Sigmoid colon (tissue), 4 donors: ENCODE measurements around the gene ANKRD33B.
"Not testable (repeated sequence)": the region's sequence is repeated elsewhere in the genome, so short reads cannot be mapped to it uniquely, and the experiment has no call there.

ENCODE experiments used
- EP300 ChIP-seq, 4 donors: sonication (generic); formaldehyde crosslinking; IDR thresholded peaks; one replicate each; pipeline ENCODE4 v1.6.1; 2017; ENCODE audit warnings: antibody characterized with exemption in 4 of 4
- POLR2A ChIP-seq, 2 donors: fragments of 450-650 bp; IDR thresholded peaks; one replicate each; pipeline ENCODE4 v1.6.1; 2016; ENCODE audit warnings: antibody characterized with exemption in 2 of 2, mild to moderate bottlenecking in 2 of 2, moderate library complexity in 2 of 2
- POLR2AphosphoS5 ChIP-seq, 4 donors: sonication (generic); formaldehyde crosslinking; IDR thresholded peaks; one replicate each; pipeline ENCODE4 v1.6.1; 2017; ENCODE audit warnings: antibody characterized with exemption in 4 of 4
- TF ChIP-seq, protein P1 (sequence below), 4 experiments: fragments of 450-650 bp in 3 of 4; fragments of 200-600 bp in 1 of 4; IDR thresholded peaks; one replicate each; pipeline ENCODE4 v1.5.1; 2016 to 2019; ENCODE audit warnings: antibody characterized with exemption in 4 of 4, mild to moderate bottlenecking in 3 of 4, moderate library complexity in 2 of 4

DNA sequence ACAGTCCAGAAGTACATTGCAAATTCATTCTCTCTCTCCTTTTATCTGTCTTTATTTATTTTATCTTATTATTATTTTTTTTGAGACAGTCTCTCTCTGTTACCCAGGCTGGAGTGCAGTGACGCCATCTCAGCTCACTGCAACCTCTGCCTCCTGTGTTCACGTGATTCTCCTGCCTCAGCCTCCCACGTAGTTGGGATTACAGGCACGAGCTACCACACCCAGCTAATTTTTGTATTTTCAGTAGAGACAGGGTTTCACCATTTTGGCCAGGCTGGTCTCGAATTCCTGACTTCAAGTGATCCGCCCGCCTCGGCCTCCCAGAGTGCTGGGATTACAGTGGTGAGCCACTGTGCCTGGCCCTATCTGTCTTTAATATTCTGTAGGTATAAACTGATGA is 49.3 kb upstream of the ANKRD33B start:
- TF ChIP-seq, protein P1, sequence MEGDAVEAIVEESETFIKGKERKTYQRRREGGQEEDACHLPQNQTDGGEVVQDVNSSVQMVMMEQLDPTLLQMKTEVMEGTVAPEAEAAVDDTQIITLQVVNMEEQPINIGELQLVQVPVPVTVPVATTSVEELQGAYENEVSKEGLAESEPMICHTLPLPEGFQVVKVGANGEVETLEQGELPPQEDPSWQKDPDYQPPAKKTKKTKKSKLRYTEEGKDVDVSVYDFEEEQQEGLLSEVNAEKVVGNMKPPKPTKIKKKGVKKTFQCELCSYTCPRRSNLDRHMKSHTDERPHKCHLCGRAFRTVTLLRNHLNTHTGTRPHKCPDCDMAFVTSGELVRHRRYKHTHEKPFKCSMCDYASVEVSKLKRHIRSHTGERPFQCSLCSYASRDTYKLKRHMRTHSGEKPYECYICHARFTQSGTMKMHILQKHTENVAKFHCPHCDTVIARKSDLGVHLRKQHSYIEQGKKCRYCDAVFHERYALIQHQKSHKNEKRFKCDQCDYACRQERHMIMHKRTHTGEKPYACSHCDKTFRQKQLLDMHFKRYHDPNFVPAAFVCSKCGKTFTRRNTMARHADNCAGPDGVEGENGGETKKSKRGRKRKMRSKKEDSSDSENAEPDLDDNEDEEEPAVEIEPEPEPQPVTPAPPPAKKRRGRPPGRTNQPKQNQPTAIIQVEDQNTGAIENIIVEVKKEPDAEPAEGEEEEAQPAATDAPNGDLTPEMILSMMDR (IDR thresholded peaks at IDR 0.05): not testable (repeated sequence)
- TF ChIP-seq POLR2A, POLR2AphosphoS5, EP300 (IDR thresholded peaks at IDR 0.05): not testable (repeated sequence)
